Calu3 (cell line): ENCODE measurements around the gene CYFIP1. TPM values are rescaled to one million over a fixed set of nuclear protein-coding genes. Genes with fewer than 3 reads are reported as not detected.

Experiments
- BruUV-seq: library from RNA; stranded (reverse); fragments of 400-500 nt; replicated peaks from 2 replicates; lab custom pipeline; 2021; lab: Mats Ljungman, UMichigan
- CTCF ChIA-PET: fragments of 300-600 bp; sonication (Branson Sonifier 250); formaldehyde crosslinking; loops from one replicate; lab custom pipeline; 2022; ENCODE audit warnings: antibody characterized with exemption; lab: Charles Lee
- DNase-seq: peaks from one replicate; pipeline ENCODE4 v3.0.0; 2022
- H3K27ac Mint-ChIP-seq: one replicate; pipeline ENCODE4 v1.8.0; 2022; ENCODE audit warnings: mixed read lengths; ENCODE audit not compliant: unreplicated experiment
- H3K27me3 Mint-ChIP-seq: one replicate; pipeline ENCODE4 v1.8.0; 2022; ENCODE audit warnings: mixed read lengths; ENCODE audit not compliant: unreplicated experiment
- H3K36me3 Mint-ChIP-seq: one replicate; pipeline ENCODE4 v1.8.0; 2022; ENCODE audit warnings: mild to moderate bottlenecking, moderate library complexity, mixed read lengths; ENCODE audit not compliant: insufficient read depth, unreplicated experiment
- H3K4me1 Mint-ChIP-seq: one replicate; pipeline ENCODE4 v1.8.0; 2022; ENCODE audit warnings: mild to moderate bottlenecking, low read depth, mixed read lengths; ENCODE audit not compliant: unreplicated experiment
- H3K4me3 Mint-ChIP-seq: one replicate; pipeline ENCODE4 v1.8.0; 2022; ENCODE audit warnings: mild to moderate bottlenecking, low read depth, moderate library complexity, mixed read lengths; ENCODE audit not compliant: unreplicated experiment
- H3K9me3 Mint-ChIP-seq: one replicate; pipeline ENCODE4 v1.8.0; 2022; ENCODE audit warnings: low read depth, mixed read lengths; ENCODE audit not compliant: unreplicated experiment
- CTCF ChIP-seq: fragments of 200-600 bp; IDR thresholded peaks from one replicate; pipeline ENCODE4 v1.8.0; 2022; ENCODE audit warnings: antibody characterized with exemption; ENCODE audit not compliant: unreplicated experiment
- intact Hi-C: fragments of 100-400 bp; cut with micrococcal nuclease; formaldehyde crosslinking; loops from one replicate; pipeline ENCODE4 v1.10.0; 2022; ENCODE audit not compliant: unreplicated experiment
- total RNA-seq: library from RNA; stranded (reverse); gene quantifications from 2 replicates; pipeline ENCODE4 v1.2.3, GENCODE V29; 2022

Gene CYFIP1
- total RNA-seq, 1 experiment from 2014 or later, result 60.1 TPM

- no peaks in the 10 kb centered on the region for H3K9me3 Mint-ChIP-seq
- no peaks in the 10 kb centered on the region for H3K27me3 Mint-ChIP-seq
- TF ChIP-seq CTCF, result no peak
- no peak for DNase-seq
- H3K4me3 Mint-ChIP-seq, result no peak overlapping the region
- BruUV-seq, result no TSS peak
- CTCF ChIA-PET, result no interaction called here
- H3K27ac Mint-ChIP-seq, result no peak overlapping the region
- no peaks in the 10 kb centered on the region for H3K36me3 Mint-ChIP-seq
- no peaks in the 10 kb centered on the region for H3K4me1 Mint-ChIP-seq
- intact Hi-C loops, result no loop called here
These were observed 29.2 kb downstream of the CYFIP1 start for GRCh38 chr15:22951031-22951380.

- TF ChIP-seq CTCF, result no peak
- BruUV-seq, result no TSS peak
- Mint-ChIP-seq H3K9me3 (no peaks in the 10 kb centered on the region), H3K4me1 (no peaks in the 10 kb centered on the region), H3K36me3 (no peaks in the 10 kb centered on the region), H3K27ac (no peak overlapping the region), H3K4me3 (no peak overlapping the region), H3K27me3 (no peaks in the 10 kb centered on the region)
- intact Hi-C loops, result no loop called here
- CTCF ChIA-PET, result no interaction called here
- no peak for DNase-seq
These were observed 29.7 kb downstream of the CYFIP1 start for GRCh38 chr15:22950256-22950990.

- Mint-ChIP-seq H3K9me3 (no peaks in the 10 kb centered on the region), H3K4me3 (no peak overlapping the region), H3K36me3 (no peaks in the 10 kb centered on the region), H3K27ac (no peak overlapping the region), H3K27me3 (no peaks in the 10 kb centered on the region), H3K4me1 (no peaks in the 10 kb centered on the region)
- CTCF ChIA-PET, result no interaction called here
- intact Hi-C loops, result no loop called here
- no peak for TF ChIP-seq CTCF
- no peak for DNase-seq
- BruUV-seq, result no TSS peak
These were observed 31.1 kb downstream of the CYFIP1 start for GRCh38 chr15:22949074-22949547.

GRCh38 chr15:22948056-22948455, 32.1 kb downstream of the CYFIP1 start:
- CTCF ChIA-PET, result no interaction called here
- Mint-ChIP-seq H3K4me3 (no peak overlapping the region), H3K27ac (no peak overlapping the region), H3K27me3 (no peaks in the 10 kb centered on the region), H3K36me3 (no peaks in the 10 kb centered on the region), H3K9me3 (no peaks in the 10 kb centered on the region), H3K4me1 (no peaks in the 10 kb centered on the region)
- no peak for DNase-seq
- intact Hi-C loops, result no loop called here
- no TSS peak for BruUV-seq
- TF ChIP-seq CTCF, result no peak
